NCI-H226 (cell line): ENCODE data around the gene TNN.

ENCODE experiments used
- DNase-seq: peaks from one replicate; pipeline ENCODE4 v3.0.0-alpha.2; 2015

TNN gene

DNA sequence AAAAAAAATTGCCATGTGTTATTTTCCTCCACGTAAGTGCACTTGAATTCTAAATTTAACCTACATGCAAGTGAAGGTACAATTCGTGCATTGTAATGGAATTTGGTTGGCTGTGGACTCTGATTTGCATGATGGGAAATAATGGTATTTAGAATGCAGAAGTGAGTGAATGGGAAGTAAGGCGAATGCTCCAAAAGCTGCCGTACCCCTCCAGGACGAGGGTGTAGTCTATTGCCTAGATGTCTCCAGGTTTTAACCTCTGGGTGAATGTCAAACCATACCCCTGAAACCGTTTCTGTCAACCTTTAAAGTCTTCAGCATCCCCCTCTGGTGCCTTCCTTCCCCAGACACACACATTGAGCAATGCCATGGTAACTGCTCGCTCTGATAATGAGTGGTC, 80.4 kb downstream of the TNN start:
- DNase-seq: no peak

DNA sequence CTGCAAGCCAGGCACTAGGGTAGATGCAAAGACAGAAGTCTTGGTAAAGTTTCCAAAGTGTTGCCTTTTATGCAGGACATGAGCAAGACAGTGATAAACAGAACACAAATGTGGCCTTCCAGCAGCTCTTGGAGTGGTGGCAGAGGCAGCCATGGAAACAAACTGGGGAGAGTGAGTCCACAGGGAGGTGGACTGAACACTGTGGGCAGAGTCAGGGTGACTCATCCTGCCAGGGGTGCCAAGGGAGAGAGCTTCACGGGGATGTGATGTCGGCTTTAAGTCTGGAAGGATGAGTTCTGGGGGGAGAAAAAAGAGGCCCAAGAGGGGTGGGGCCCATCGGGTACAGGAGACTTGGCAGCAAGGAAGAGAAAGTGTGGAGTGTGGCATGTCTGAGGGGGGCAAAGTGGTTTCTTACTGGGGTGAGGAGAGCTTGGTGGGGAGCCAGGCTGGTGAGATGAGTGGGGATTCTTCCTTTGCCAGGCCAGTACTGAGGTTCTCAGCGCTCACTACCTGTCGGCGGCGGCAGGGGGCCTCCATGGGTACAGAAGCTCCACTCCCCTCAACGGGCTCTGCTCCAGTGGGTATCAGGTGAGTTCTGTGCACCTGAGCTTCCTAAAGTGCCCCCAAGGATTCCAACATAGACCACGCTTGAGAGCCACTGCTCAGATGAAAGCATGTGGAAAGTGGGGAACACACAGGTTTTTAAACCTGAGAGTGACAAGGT, 83.1 kb downstream of the TNN start:
- DNase-seq: peak; percentile 16

DNA sequence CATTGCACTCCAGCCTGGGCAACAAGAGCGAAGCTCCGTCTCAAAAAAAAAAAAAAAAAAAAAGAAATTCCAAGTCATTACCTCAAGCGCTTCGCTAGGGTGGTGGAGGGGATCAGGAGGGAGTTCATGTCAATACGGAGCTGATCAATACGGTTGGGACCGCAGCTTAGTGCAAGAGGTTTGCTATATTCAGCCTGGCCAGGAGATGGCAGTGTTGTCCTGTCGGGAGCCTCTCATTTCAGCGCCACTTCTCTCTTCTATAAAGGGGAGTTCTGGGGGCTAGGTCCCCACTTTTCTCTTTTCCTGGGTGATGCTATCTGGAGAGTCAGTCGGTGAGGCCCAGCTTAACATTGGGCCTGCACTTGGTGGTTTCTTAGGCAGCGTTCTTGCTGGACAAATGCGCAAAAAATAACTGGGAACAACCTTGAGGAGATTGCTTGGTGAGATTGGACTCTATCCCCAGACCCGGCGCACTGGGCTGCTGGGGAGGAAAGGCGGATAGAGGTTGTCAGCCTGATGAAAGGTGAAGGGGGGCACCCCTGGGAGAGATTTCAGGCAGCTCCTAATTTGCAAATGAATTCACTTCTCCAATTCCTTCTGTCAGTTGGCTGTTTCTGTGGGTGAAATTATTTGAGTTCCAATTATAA, 84.5 kb downstream of the TNN start:
- DNase-seq: no peak

DNA sequence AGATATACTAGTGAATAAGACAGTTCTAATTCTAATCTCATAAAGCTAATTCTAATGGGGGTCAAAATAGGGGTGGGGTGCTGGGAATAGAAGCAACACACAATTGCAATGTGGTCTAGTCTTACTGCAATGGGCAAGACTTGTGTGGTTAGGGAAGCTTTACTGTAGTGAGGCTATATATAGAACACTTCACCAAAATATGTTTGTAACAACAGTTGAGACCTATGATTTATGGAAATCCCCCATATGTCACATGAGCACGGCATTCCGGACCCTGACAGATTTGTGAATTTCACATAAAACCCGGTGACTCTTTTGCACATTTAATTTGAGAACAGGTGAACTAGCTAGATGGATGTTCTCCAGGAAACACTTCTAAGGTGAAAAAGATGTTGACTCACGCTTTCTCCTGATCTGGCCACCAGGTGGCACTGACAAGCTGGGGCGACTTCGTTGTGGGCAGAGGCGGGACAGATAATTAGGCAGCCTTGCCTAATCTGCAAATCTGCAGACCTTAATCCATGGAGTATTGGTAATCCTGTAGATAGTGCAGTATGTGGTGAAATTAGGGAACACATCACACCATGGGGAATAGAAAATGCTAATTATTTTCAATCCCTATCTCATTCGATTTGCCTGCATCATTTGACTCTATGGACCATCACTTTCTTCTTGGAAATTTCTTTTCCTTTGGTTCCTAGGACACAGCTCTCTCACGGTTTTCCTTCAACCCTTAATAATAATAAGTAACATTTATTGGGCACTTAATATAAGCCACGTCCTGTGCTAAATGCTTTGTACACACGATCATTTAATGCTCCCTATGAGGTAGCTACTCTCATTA, 87.2 kb downstream of the TNN start:
- peak; percentile 24 for DNase-seq

DNA sequence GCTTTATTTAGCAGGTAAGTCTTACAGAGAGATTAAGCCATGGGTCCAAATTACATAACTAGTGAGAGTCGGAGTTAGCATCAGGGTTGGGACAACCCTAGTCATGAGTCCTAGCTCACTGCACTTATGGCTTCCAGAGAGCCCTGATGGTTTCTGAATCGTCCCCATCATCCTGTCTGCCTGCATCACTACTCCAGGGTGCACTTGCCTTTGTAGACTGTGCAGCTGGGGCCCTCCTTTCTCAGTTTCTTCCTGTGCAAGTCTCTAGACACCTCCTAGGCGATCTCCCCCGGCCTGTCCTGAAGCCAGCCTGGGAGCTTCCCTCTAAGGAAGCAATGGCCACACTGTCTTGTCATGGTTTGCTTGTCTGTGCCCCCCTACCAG, 87.8 kb downstream of the TNN start:
- no peak for DNase-seq

DNA sequence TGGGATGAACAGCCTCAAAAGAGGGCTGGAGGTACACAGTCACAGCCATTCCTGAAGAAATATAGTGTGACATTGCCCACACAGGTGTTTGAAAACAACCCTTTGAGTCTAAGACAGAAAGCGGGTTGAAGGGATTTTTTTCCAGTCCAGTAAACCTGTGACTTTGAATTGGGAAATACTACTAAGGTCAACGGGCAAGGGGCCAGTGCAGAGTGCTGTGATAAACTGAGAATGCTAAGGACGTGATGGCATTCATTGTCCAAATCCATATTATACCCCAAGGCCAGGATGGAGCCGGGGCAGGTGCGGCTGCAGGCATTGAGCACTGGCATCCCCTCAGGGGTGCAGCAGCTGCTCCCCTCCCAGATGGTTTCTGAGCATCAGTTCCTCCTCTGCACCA, 88.3 kb downstream of the TNN start:
- no peak for DNase-seq

DNA sequence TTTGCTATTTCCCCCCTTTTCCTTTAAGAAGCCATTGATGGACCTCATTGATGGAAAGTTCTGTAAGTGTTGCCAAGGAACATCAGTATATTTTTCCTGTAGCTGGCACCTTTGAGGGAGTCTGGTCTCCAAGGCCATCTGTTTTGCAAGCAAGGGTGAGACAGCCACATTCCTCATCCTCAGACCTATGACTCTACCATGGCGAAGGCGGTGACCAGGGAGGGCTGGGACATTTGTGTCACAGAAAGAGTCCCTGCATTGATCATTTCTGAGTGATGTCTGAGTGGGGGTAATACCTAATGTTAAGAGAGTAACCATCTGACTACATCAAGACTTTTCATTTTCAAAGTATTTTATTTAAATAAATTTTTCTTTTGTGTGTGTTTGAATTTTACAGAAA, 89.6 kb downstream of the TNN start:
- DNase-seq: no peak

DNA sequence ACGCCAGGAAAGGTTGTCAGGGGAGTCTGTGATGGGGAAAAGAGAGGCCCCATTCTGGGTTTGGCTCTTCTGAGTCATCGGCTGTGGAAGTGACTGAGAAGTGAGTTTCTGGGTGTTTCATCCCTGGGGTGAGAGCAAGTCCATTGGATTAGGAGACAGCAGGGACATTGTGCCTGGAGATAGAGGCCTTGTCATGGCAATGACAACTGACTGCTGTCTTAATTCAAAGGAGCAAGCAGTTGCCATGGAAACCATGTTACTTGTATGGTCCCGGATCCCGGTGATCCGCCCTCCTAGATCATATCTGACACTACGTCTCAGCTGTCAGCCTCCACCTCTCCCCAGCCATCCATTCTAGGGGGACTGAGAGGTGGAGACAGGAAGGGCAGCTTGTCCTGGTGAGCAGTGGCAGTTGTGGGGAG, 90.5 kb downstream of the TNN start:
- no peak for DNase-seq

DNA sequence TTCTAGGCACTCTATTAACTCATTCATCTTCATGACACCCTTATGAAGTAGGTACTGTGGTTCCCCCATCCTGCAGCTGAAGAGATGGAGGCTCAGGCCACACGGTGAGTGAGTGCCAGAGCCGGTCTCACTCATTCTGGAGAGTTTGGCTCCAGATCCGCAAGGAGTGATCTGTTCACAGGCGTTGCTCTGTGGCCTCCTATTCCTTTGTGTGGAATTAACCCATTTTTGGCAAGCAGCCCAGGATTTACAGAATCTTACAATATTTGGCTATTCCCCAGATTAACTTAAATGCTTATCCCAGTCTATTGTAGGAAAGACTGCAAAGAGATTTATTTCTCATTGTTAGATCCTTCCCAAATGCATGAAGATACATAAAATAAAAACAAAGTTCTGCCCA, 95.3 kb downstream of the TNN start:
- DNase-seq: no peak

DNA sequence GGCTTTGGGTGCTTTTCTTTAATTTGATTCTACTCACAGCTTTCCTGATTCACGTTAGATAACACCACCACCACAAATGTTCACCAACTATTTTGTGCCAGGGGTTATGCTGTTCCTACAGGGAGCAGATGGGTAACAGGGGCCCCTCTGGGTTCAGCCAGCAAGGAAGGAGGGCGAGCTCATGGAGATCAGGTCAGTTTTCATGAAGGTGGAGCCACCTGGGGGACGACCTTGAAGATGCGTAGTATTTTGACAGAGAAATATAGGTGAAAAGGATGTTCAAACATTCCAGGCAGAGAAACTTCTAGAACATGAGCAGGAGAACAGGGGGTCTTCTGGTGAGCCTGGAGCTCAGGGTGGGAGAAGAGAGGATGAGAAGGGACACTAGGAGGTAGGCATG, 96.1 kb downstream of the TNN start:
- no peak for DNase-seq

DNA sequence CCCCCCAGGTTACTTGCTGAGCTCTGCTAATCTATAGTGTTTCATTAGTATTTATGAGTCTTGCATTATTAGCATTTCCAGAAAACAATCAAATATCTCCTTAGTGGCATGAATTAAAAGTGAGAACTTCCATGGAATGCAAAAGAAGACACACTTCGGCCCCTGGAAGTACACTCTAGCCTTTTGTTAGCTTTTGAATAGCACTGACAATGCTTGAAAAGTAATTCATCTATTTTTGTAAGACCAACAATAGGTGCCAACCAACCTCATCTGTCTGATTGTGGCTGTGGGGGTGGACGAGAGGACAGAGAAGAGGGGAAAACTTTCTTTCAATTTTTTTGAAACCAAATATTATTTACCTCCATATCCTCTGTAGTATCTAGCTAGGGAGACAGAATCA, 97.1 kb downstream of the TNN start:
- DNase-seq: no peak

DNA sequence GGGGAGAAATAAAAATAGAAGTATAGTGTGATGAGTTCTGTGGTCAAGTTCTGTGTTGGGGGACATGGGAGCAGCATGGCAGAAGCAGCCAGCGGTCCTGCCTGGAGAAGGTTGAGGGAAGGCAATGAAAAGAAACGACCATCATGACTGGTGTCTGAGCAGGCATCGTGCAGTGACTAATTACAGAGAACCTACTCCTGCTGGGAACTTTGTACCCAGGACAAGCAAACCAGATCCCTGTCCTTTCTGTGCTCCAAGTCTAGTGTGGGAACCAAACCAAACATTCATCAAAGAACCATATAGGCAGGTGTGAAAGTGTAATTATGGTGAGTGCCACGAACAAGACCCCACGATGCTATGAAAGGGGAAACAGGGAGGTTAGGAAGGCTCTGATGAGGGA, 99.1 kb downstream of the TNN start:
- no peak for DNase-seq

DNA sequence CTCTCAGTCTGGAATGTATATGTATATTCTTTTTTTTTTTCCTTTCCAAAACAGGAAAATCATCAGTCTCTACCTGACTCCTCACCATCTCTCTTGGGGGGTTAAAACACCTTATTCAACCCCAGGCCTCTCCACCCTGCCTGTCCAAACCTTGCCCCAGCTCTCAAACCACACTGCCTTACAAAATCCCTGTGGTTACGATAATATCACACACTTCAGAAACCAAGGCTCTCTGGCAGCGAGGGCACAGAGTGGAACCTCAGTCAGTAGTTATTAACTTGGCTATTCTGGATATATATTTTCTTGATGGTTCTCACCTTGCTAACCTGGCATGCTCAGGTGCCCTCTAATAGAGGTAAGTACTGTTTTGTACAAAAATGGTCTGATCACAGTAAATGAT, 100.2 kb downstream of the TNN start:
- no peak for DNase-seq

DNA sequence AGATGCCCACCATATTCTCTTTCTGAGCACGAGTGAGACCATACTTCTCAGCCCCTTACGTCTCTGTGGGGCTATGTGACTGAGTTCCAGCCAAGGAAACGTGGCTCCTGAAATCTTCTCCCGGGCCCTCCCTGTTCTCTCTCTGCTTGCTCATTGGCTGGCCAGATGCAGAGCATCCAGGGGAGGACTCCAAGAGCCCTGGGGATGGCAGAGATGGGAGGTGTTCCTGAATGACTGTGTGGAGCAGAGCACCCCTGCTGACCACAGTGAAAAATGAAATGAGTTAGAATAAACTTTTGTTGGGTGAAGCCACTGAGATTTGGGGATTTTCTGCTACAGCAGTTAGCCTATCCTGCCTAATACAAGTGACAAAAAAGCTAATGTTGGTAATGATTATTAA, 101.1 kb downstream of the TNN start:
- DNase-seq: no peak

DNA sequence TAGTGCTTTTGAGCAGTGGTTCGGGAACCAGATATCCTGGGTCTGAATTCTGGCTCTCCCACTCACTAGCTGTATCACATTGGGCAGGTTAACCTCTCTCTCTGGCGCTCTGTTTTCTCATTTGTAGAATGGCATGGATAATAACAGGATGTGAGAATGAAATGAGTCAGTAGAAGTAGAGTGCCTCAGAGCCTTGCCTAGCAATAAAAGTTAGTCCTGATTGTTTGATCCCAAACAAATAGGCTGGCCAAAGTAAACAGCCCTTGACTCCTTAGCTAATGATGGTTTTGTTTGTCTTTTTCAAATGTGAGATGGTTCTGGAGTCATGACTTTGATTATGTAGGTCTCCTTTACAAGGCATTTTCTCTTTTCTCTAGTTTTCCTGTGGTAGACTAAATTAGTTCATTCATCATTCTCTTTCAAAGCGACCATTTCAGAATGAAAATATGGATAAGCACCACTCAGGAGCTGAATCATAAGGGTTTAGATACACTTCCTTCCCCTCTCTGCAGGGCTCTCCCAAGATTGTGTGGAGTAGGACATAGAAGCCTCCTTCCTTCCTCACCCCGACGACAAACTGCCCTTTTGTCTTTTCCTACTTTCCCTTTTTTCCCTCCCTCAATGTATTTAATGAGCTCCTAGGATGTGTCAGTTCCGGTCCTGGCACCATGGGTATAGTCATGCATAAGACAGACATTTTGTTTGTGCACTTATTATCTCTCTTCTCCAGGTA, 101.8 kb downstream of the TNN start:
- peak; percentile 57 for DNase-seq

DNA sequence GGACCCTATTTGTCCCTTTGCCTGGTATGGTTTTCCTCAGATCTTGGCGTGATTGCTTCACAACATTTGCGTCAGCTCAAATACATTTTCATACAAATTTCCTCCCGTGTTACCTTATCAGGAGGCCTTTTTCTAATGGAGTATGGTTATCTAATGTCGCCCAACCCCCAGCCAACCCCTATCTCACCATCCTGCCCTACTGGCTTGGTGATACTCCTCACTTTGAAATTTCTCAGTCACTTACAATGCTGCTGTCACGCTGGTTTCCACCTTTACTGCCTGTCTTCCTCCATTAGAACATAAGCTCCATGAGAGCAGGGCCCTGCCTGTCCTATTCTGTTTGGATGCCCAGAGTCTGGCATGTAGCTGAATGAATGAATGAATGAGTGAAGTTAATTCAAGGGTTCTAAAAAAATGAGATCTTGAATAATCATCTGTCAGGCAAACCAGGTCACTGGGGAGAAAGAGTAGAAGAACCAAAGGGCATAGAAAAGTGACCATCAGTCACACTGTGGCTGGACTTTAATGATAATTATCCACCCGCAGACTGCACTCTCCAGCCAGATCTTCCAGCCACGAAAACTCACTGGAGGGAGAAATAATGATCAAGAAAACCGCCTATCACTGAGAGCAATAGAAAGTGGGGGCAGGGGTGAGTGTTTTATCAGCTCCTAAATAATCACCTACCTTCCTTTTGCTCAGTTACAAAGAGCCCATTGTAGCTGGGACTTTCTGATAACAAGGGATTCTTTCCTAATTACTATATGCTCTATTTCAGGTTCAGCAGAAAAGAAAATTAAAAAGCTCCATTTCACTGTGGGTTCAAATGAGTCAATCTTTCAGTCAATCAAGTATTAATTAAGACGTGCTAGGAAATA, 103.6 kb downstream of the TNN start:
- DNase-seq: no peak

DNA sequence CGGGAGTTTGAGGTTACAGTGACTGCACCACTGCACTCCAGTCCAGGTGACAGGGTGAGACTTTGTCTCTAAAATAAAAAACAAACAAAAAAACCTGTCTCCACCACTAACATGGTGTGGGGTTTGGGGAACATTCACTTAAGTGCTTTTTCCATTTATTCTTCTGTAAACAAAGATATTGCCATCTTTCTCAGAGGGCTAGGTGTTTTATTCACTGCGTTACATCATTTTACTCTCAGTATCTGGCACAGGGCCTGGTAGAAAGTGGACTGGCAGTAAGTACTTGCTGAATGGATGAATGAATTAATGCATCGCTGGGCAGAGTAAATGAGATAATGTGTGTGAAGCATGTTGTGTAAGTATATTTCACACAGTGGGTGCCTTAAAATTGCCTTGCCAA, 104.9 kb downstream of the TNN start:
- DNase-seq: no peak

DNA sequence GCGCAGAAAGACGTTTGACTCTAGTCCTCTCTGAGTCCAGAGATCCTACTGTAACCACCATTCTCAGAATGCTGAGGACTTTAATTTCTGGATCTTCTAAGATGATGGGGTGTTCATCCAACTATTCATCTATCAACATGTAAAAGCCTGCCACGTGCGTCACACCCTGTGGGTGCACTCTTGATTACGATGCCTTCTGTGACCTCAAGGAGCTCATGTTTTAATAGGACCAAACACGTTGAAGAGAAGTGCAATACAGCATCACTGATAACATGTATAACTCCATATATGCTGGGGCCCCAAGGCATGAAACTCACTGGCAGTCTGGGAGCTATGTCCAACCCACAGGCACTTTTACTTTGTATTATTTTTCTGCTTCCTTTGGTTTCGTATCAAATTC, 105.9 kb downstream of the TNN start:
- DNase-seq: no peak

DNA sequence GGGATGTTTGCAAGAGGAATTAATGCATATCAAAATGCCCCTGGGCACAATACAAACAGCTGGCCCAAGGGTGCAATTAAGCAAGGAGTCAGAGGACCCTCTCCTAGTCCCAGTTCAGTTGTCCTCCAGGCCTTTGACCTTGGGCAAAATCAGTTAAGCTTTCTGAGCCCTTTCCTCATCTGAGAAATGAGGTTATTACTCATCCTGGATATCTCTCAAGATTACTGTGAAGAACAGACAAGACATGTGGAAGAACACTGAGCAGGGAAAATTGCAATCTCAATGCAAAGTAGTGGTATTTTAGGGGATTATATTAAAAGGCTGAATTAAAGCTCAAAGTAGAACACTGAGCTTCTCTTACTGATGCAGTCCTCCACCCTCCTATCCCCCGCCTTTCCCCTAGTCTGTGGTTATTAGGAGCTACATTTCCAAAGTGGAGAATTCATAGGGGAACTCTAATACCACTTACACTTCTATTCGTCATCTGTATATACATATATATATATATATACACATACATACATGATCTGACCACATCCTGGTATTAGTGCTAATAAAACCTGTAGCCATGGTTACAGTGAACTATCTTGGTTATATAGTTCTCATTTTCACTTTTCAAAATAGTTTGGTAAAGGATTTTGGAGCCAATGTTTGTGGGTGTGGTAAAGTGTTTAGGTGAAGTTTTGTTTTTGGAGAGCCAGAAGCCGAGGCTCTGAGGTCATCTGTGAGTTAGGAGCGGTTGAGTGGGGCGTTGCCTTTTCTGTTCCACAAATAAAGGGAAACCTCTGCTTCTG, 106.9 kb downstream of the TNN start:
- DNase-seq: no peak

DNA sequence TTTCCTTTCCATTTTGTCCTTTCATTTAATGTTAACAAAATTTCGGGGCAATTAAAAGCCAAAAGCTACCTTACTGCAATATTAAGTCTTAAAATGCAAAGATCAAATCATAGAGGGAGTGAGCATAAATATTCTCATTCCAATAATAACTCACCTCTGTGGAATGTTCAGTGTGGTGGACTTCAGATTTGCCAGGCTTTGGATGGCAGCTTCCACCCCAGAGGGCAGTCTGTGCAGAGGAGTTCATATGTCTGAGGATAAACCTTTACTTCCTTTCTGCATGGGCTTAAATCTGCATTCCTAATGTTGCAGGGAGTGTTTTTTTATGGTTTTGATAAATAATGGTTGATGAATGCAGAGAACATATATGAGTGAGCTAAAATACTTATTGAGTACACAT, 108.6 kb downstream of the TNN start:
- DNase-seq: peak; percentile 82

DNA sequence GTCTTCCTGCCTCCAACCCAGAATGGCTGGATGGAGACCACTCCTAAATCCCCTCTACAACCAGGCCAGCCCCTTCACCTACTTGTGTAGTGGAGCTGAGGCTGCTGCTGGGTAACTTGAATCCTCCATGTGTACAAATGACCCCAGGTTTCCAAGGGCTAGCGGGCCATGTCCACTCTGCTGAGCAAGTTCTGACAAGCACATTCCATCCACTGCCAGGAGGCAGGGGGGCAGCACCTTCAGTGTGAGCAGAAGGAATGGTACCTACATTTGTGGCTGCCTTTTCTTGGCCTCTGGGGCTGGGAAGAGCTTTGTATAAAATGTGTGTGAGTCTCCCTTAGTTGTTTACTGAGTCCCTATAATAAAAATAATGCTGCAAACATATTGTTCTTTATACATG, 110.4 kb downstream of the TNN start:
- no peak for DNase-seq

DNA sequence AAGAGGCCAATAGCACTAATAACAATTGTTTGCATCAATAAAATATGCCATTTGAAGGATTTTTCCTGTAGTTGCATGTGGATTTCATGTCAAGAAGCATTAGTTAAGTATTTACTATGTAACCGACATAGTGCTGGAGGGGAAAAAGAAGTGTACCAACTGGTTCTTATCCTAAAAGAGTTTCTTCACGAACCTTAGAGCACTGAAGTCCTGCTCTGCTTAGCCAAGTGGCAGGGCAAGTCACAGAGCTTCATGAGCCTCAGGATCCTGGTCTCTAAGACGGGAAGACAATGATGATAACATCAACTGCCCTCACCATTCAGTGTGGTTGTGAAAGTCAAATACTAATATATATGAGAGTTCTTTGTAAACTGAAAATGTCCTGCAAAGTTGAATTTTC, 110.8 kb downstream of the TNN start:
- DNase-seq: no peak
